ENCODE results near the gene C20orf144. TPM values are rescaled to one million over a fixed set of nuclear protein-coding genes. Genes with fewer than 3 reads are reported as not detected.
"Not testable (repeated sequence)": the region's sequence is repeated elsewhere in the genome, so short reads cannot be mapped to it uniquely, and the experiment has no call there.

The C20orf144 gene
- total RNA-seq, 1 donor = 0.27 TPM

DNA sequence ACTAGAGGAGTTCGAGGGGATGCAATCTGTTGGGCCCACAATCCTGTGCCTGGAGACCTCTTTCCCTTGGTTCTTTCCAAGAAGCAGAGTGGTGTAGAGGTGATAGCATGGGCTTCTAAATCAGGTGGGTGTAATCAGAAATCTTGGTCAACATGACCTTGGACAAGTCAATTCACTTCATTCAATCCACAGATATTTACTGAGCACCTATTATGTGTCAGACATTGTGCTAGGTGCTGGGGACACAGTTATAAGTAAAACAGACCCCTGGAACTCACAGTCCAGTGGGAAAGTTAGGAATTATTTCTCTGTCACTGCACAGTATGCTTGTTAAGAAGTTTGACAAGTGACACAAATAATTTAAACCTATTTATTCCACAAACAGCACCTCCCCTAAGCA lies 27.4 kb downstream of the C20orf144 start:
- DNase-seq (ENCODE audit: low read depth in 2 of 3, low spot score in 2 of 3) = no peak

GRCh38 chr20:33689973-33690372 lies 27.8 kb downstream of the C20orf144 start:
- DNase-seq (ENCODE audit: low read depth in 2 of 3, low spot score in 2 of 3) = peak in 2 of 3 donors; percentile 62 to 68

- DNase-seq (ENCODE audit: low read depth in 2 of 3, low spot score in 2 of 3) = no peak
Measured at GRCh38 chr20:33693289-33693688, 31.2 kb downstream of the C20orf144 start.

- no peak for DNase-seq (ENCODE audit: low read depth in 2 of 3, low spot score in 2 of 3)
Measured at GRCh38 chr20:33693741-33694638, 31.9 kb downstream of the C20orf144 start.

DNA sequence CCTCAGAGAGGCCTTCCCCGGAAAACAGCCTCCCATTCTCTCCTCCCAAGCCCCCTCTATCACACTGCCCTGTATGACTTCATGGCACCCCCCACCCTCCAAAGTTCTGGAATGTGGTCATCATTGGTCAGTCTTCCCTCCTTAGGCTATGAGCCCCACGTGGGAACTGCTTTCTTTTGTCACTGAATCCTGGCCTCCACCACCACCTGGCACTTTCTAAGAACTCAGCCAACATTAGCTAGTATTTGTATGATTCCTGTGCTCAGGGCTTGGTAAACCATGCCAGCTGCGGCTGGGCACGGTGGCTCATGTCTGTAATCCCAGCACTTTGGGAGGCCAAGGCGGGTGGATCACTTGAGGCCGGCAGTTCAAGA lies 32.5 kb downstream of the C20orf144 start:
- DNase-seq (ENCODE audit: low read depth in 2 of 3, low spot score in 2 of 3) = no peak

DNA sequence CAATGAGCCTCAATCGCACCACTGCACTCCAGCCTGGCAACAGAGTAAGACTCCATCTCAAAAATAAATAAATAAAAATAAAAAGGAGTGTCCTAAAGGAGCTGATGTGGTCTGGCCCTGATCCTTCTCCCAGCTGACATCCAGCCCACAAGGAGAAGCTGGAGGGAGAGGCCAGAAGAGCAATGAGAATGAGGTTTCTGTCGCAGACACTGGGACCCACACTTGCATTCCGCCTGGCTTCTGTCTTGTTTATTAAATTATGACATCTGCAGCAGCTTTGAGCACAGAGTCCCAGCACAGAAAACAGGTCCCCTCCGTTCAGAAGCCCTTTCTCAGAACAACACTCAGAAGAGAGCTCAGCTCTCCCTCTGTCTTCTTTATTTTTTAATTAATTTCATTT lies 34.3 kb downstream of the C20orf144 start:
- DNase-seq (ENCODE audit: low read depth in 2 of 3, low spot score in 2 of 3) = no peak

DNA sequence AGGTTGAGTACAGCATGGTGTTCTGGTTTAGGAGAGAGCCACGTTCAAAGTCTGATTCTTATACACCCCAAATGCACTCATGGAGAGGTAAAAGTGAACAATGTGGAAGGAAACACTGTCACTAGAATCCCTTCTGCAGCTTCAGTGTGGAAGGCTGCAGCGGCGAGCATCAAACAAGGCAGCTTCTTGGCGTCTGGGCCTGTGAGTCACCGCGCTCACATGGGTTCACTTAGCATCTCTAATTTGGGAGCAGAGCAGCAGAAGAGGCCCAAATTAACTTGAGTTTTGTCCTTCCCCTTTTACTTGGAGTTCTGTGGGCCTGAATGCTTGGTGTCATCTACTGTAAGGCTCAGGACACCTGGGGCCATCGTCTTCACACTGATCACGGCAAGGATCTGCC lies 35.0 kb downstream of the C20orf144 start:
- no peak for DNase-seq (ENCODE audit: low read depth in 2 of 3, low spot score in 2 of 3)

- DNase-seq (ENCODE audit: low read depth in 2 of 3, low spot score in 2 of 3) = not testable (repeated sequence)
Measured at GRCh38 chr20:33698966-33699365, 36.8 kb downstream of the C20orf144 start.

- not testable (repeated sequence) for DNase-seq (ENCODE audit: low read depth in 2 of 3, low spot score in 2 of 3)
Measured at GRCh38 chr20:33700696-33701441, 38.7 kb downstream of the C20orf144 start.

- DNase-seq (ENCODE audit: low read depth in 2 of 3, low spot score in 2 of 3) = no peak
Measured at GRCh38 chr20:33701629-33702450, 39.7 kb downstream of the C20orf144 start.

DNA sequence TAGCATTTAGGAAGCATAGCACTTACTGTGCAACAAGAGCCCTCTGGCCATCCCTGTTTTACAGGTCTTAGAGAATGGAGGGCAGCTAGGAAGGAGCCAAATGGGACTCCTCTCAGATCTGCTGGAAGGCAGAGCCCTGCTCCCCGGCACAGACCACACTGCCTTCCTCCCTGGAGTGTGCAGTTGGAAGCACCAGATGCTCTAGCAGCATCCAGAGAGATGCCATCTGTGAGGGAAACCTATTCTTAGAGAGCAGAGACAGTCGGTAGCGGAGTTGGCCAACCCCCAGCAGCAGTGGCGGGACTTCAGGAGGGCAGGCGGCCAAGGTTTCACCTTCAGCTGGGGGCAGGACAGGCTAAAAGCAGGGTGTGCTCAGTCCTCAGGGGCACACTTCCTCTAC lies 40.7 kb downstream of the C20orf144 start:
- DNase-seq (ENCODE audit: low read depth in 2 of 3, low spot score in 2 of 3) = no peak

DNA sequence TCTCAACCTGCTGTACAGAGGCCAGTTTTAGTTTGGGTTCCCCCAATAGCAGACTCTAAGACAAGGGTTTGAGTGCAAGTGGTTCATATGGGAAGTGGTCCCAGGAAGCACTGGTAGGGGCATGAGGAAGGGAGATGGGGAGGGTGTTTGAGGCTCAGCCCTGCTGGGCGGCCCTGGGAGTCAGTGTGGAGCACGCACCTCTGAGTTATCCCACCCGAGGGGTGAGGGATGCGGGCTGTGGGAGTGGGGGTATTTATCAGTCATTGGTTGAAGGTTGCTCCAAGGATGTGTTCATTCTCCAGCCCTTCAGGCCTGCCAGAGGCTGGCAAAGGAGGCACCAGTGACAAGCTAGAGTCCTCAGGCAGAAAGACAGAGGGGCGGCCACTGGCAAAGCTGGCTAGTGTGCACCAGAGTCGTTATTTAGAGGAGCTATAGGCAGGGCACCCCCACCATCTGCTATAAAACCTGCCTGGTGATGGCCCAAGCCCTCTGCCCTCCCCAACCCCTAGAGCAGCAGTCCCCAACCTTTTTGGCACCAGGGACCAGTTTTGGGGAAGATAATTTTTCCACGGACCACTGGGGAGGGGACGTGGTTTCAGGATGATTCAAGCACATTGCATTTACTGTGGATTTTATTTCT lies 41.5 kb downstream of the C20orf144 start:
- DNase-seq (ENCODE audit: low read depth in 2 of 3, low spot score in 2 of 3) = no peak

- DNase-seq (ENCODE audit: low read depth in 2 of 3, low spot score in 2 of 3) = no peak
Measured at GRCh38 chr20:33704197-33704924, 42.2 kb downstream of the C20orf144 start.

DNA sequence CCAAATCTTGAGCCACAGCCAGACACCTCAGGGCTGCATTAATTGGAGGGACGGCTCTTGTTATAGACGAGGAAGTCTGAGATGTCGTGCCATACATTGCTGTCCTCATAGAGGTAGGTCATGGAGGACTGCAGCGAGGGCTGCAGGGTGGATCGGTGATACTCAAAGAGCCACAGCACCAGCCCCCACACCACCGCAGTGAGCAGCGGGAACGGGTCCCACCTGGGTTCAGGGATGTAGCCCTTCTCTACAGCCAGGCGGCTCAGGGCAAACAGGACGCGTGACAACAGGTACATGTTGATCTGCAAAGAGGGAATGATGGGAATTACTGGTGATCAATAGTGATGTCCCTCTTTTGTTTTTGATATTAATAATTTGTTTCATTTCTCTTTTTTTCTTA lies 45.5 kb downstream of the C20orf144 start:
- no peak for DNase-seq (ENCODE audit: low read depth in 2 of 3, low spot score in 2 of 3)

GRCh38 chr20:33709398-33709797 lies 47.3 kb downstream of the C20orf144 start:
- DNase-seq (ENCODE audit: low read depth in 2 of 3, low spot score in 2 of 3) = no peak

- DNase-seq (ENCODE audit: low read depth in 2 of 3, low spot score in 2 of 3) = no peak
Measured at GRCh38 chr20:33709905-33710541, 47.9 kb downstream of the C20orf144 start.

DNA sequence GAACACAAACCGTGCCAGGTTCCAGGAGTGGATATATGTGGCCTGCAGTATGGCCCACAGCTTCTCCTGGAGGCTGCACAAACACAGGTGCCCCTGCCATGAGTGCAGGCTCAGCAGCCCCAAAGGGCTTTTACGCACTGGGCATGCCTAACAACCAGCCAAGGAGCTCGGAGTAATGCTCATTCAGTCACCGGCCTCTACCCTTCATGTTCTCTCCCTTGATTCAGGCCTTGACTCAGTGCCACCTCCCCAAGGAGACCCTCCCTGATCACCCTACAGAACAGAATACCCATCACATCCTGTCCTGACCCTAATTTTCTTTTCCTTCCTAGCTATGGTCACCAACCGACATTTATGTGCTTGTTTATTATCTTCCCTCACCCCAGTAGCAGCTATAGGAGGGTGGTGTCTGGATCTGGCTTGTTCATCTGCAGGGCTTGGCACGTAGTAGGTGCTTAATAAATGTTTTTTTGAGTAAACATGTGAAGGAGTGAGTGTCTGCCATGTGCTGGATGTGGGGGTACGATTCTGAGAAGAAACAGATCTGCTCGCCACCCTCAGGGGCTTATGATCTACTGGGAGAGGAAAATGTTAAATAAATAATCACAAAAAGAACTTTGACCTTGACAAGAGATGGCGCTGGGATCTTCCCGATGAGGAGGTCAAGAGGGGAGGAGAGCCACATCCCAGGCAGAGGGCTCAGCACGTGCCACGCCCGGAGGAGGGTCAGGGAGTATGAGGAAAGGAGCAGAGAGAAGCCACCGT lies 48.7 kb downstream of the C20orf144 start:
- no peak for DNase-seq (ENCODE audit: low read depth in 2 of 3, low spot score in 2 of 3)

GRCh38 chr20:33711446-33711738 lies 49.3 kb downstream of the C20orf144 start:
- no peak for DNase-seq (ENCODE audit: low read depth in 2 of 3, low spot score in 2 of 3)

All from hematopoietic multipotent progenitor cell (in vitro differentiated cells).